H1 (cell line): ENCODE data around the gene TNFSF18. TPM values are rescaled to one million over a fixed set of nuclear protein-coding genes. Genes with fewer than 3 reads are reported as not detected.

Experiments
- CHD2 ChIP-seq: IDR thresholded peaks from 2 replicates; pipeline ENCODE4 v1.6.1; 2012; ENCODE audit warnings: low read length, improper control_type of control experiment
- FOSL1 ChIP-seq: IDR thresholded peaks from 2 replicates; pipeline ENCODE4 v1.6.1; 2011; ENCODE audit warnings: mild to moderate bottlenecking, low read depth, low read length, moderate library complexity; ENCODE audit not compliant: insufficient read depth
- HDAC2 ChIP-seq, 2 experiments: fragments of 300-600 bp in 1 of 2; sonication (generic) in 1 of 2; IDR thresholded peaks; 2 replicates each; pipeline ENCODE4 v1.6.1; 2011 to 2012; ENCODE audit warnings: low read depth in 2 of 2, low read length in 2 of 2, mild to moderate bottlenecking in 2 of 2, moderate library complexity in 2 of 2, borderline replicate concordance in 1 of 2, inconsistent platforms in 1 of 2
- polyA plus RNA-seq, 7 experiments: library from polyadenylated mRNA; depleted of rRNA in 3 of 7; stranded (reverse) in 5 of 7; unstranded in 2 of 7; fragments of >200 nt in 5 of 7; fragments of 200-250 nt in 2 of 7; gene quantifications; 1 replicate in 5 of 7; 2 replicates in 1 of 7; 4 replicates in 1 of 7; pipeline versions ENCODE4 v1.2.1 to v1.2.3, GENCODE V29; 2011 to 2013; ENCODE audit warnings: missing spikeins in 2 of 7, mixed read lengths in 2 of 7
- total RNA-seq: library from RNA; stranded (reverse); fragmentation: NEBNext Ultra II Directional; extraction: Animal tissue kit (Norgen Biotek cat#: 25700); gene quantifications from 2 replicates; pipeline ENCODE4 v1.2.1, GENCODE V29; 2021

TNFSF18 gene
- total and polyA plus RNA-seq, 2 of the 8 experiments (the other 6 are each of a cell fraction or from before 2014, with no cell fraction given) = not detected

DNA sequence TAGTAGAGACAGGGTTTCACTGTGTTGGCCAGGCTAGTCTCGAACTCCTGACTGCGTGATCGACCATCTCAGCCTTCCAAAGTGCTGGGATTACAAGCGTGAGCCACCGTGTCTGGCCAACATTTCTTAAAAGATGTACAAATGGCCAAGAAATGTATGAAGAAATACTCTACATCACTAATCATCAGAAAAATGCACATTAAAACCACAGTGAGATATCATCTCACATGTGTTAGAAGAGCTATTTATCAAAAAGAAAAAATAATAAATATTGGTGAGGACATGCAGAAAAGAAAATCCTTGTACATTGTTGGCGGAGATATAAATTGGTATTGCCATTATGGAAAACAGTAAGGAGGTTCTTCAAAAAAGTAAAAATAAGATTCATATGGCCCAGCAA is 33.6 kb upstream of the TNFSF18 start (continued):
- no peak for TF ChIP-seq HDAC2 (IDR thresholded peaks at IDR 0.05; ENCODE audit: borderline replicate concordance in 1 of 2, low read depth in 2 of 2, low read length in 2 of 2)
- TF ChIP-seq FOSL1 = no peak
- TF ChIP-seq CHD2 = no peak
